MM.1S (cell line): ENCODE measurements around the gene TOB1.

Experiments used
- DNase-seq: peaks from one replicate; pipeline ENCODE4 v3.0.0-alpha.2; 2015
- H2AFZ ChIP-seq: fragments of 300-600 bp; sonication (generic); 2 replicates; pipeline ENCODE4 v1.6.0; 2016; ENCODE audit warnings: antibody characterized with exemption, low read length
- H3F3A ChIP-seq: fragments of 300-600 bp; sonication (generic); 2 replicates; pipeline ENCODE4 v1.6.1; 2016; ENCODE audit warnings: mild to moderate bottlenecking, antibody characterized with exemption, low read length, moderate library complexity, mixed read lengths; ENCODE audit not compliant: insufficient read depth
- H3K27ac ChIP-seq: fragments of 300-600 bp; sonication (generic); 2 replicates; pipeline ENCODE4 v1.5.1; 2016; ENCODE audit warnings: mild to moderate bottlenecking, low read length
- H3K27me3 ChIP-seq: fragments of 300-600 bp; sonication (generic); replicated peaks from 2 replicates; pipeline ENCODE4 v1.6.0; 2016; ENCODE audit warnings: low read length; ENCODE audit not compliant: insufficient read depth
- H3K36me3 ChIP-seq: fragments of 300-600 bp; sonication (generic); replicated peaks from 2 replicates; pipeline ENCODE4 v1.6.1; 2016; ENCODE audit warnings: mild to moderate bottlenecking, low read length, mixed read lengths; ENCODE audit not compliant: insufficient read depth
- H3K4me1 ChIP-seq: fragments of 300-600 bp; sonication (generic); 2 replicates; pipeline ENCODE4 v1.6.1; 2016; ENCODE audit warnings: low read length, mixed read lengths
- H3K4me2 ChIP-seq: fragments of 300-600 bp; sonication (generic); 2 replicates; pipeline ENCODE4 v1.6.0; 2016; ENCODE audit warnings: low read depth, low read length
- H3K4me3 ChIP-seq: fragments of 300-600 bp; sonication (generic); 2 replicates; pipeline ENCODE4 v1.5.1; 2016; ENCODE audit warnings: low read length, mixed read lengths
- H3K79me2 ChIP-seq: fragments of 300-600 bp; sonication (generic); 2 replicates; pipeline ENCODE4 v1.6.1; 2016; ENCODE audit warnings: mixed run types, low read length, mixed read lengths
- H3K9ac ChIP-seq: fragments of 300-600 bp; sonication (generic); 2 replicates; pipeline ENCODE4 v1.6.1; 2016; ENCODE audit warnings: low read length, mixed read lengths
- H3K9me2 ChIP-seq: fragments of 300-600 bp; sonication (generic); replicated peaks from 2 replicates; pipeline ENCODE4 v1.6.1; 2016; ENCODE audit warnings: mild to moderate bottlenecking, low read length, mixed read lengths; ENCODE audit not compliant: insufficient read depth
- H3K9me3 ChIP-seq: fragments of 300-600 bp; sonication (generic); replicated peaks from 2 replicates; pipeline ENCODE4 v1.6.1; 2016; ENCODE audit warnings: mild to moderate bottlenecking, low read length, mixed read lengths; ENCODE audit not compliant: insufficient read depth
- H4K20me1 ChIP-seq: fragments of 300-600 bp; sonication (generic); 2 replicates; pipeline ENCODE4 v1.6.1; 2016; ENCODE audit warnings: mild to moderate bottlenecking, low read length, moderate library complexity, mixed read lengths; ENCODE audit not compliant: insufficient read depth
- EZH2 ChIP-seq: fragments of 300-600 bp; sonication (generic); optimal IDR thresholded peaks from 2 replicates; pipeline ENCODE3; 2017; ENCODE audit warnings: low read depth, mild to moderate bottlenecking, antibody characterized with exemption, low read length, mixed read lengths
- EZH2phosphoT487 ChIP-seq: fragments of 300-600 bp; sonication (generic); IDR thresholded peaks from 2 replicates; pipeline ENCODE4 v1.6.1; 2018; ENCODE audit warnings: antibody characterized with exemption, low read length
- TF ChIP-seq, protein P1 (sequence below): fragments of 300-600 bp; sonication (generic); IDR thresholded peaks from 2 replicates; pipeline ENCODE4 v1.5.1; 2016; ENCODE audit warnings: antibody characterized with exemption, low read length, mixed read lengths

TOB1 gene

DNA sequence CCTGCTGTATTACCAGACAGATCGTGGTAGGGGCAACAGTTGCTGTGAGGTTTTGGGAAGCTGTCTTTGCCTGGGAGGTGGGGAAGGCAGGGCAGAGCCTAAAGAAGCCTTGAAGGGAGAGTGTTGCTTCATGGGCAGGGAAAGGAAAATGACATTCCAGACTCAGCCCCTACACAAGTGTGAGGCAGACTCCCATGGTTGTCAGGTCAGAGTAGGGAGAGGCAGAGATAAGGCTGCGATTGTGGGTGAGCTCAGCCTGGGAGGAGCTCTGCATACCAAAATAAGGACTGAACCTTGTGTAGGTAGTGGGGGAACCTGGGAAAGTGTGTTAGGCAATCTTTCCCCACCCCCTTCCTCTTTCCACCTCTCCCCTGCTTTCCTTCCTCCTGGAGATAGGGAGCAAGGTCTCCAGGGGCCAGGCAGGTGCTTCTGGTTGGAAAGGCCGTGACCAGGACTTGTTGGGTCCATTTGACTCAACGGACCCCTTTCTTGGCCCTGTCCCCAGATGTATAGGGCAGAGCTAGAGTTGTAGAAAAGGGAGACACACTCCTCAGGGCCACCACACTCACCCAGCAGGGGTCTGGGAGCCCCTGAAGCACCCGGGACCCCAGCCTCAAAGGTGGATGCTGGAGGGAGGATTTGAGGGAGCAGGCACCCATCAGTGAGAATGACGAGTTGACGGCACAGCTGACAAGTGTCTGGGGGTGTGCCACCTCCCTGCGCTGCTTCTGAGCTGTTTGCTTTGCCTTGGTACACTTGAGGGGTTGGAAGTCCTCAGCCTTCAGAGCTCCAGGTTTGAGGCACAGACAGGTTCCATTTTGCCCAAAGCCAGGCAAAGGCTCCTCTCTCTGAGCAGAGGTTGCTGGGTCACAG lies 18.5 kb upstream of the TOB1 start:
- Histone ChIP-seq H3K79me2 (no peaks in the 10 kb centered on the region), H3K4me1 (peaks cover 13% of the 10 kb centered on the region)

DNA sequence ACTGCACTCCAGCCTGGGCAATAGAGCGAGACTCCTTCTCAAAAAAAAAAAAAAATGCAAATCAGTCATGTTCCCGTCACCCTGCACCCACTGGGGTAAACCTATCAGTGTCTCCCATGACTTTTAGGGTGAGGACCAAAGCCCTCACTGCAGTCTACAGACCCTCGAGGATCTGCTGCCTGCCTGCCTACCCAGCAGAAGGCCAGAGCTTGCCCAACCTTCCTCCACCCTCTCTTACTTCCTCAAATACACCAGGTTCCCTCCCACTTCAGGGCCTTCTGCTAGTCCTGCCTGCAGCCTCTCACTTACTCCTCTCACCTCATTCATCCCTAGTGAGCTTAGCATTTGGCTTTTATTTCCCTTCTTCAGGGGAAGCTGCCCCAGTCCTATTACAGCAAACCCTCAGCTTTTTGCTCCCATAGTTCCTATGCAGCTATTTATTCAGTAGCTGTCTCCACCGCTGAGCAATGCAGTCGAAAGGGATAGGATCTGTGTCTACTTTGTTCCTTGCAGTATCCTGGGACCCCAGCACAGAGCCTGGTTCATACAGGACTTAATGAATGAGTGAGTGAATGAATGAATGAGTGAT lies 17.8 kb upstream of the TOB1 start:
- H3K36me3 ChIP-seq: no peaks in the 10 kb centered on the region
- H4K20me1 ChIP-seq: no peaks in the 10 kb centered on the region; the same call in 1 of the 2 replicates
- H2AFZ ChIP-seq: peak overlapping the region; percentile 42; the same call in 1 of the 2 replicates
- no peaks in the 10 kb centered on the region for H3K9me3 ChIP-seq
- TF ChIP-seq EZH2phosphoT487 (no peak), EZH2 (no peak)
- TF ChIP-seq, protein P1, sequence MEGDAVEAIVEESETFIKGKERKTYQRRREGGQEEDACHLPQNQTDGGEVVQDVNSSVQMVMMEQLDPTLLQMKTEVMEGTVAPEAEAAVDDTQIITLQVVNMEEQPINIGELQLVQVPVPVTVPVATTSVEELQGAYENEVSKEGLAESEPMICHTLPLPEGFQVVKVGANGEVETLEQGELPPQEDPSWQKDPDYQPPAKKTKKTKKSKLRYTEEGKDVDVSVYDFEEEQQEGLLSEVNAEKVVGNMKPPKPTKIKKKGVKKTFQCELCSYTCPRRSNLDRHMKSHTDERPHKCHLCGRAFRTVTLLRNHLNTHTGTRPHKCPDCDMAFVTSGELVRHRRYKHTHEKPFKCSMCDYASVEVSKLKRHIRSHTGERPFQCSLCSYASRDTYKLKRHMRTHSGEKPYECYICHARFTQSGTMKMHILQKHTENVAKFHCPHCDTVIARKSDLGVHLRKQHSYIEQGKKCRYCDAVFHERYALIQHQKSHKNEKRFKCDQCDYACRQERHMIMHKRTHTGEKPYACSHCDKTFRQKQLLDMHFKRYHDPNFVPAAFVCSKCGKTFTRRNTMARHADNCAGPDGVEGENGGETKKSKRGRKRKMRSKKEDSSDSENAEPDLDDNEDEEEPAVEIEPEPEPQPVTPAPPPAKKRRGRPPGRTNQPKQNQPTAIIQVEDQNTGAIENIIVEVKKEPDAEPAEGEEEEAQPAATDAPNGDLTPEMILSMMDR: no peak
- H3K4me1 ChIP-seq: peaks cover 13% of the 10 kb centered on the region
- DNase-seq: no peak
- no peak overlapping the region for H3K9ac ChIP-seq
- H3K4me3 ChIP-seq: no peak overlapping the region
- no peak overlapping the region for H3K4me2 ChIP-seq
- H3K79me2 ChIP-seq: no peaks in the 10 kb centered on the region
- H3K27ac ChIP-seq: no peak overlapping the region
- H3F3A ChIP-seq: peaks cover 13% of the 10 kb centered on the region
- H3K9me2 ChIP-seq: no peaks in the 10 kb centered on the region
- H3K27me3 ChIP-seq: no peaks in the 10 kb centered on the region

More for the DNA sequence above, 18.5 kb upstream of the TOB1 start:
- Histone ChIP-seq H3K9ac (no peak overlapping the region), H3F3A (peaks cover 13% of the 10 kb centered on the region), H3K4me2 (no peak overlapping the region), H3K27ac (no peak overlapping the region), H3K9me3 (no peaks in the 10 kb centered on the region), H3K27me3 (no peaks in the 10 kb centered on the region), H3K4me3 (no peak overlapping the region), H3K9me2 (no peaks in the 10 kb centered on the region), H4K20me1 (no peaks in the 10 kb centered on the region; the same call in 1 of the 2 replicates), H3K36me3 (no peaks in the 10 kb centered on the region), H2AFZ (peak overlapping the region; percentile 29; the same call in 1 of the 2 replicates)
- TF ChIP-seq, protein P1: no peak
- TF ChIP-seq EZH2phosphoT487: no peak
- TF ChIP-seq EZH2: no peak
- DNase-seq: no peak

DNA sequence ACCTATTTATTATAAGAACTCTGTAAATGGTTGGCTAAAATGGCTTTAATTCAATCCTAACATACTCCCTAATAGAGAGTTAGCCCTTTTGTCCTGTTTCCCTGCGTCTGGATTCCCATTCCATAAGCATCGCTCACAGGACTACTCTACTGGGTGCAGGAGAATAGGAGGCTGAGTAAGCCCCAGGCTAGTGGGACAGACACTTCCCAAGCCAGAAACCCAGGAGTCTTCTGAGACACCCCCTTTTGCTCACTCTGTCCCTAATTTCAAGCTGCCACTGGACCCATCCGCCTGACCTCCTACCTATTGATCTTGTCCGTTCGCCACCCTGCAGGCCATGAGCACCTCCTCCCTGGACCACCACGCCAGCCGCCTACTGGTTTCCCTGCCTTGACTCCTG lies 16.7 kb upstream of the TOB1 start:
- no peaks in the 10 kb centered on the region for H4K20me1 ChIP-seq
- no peak overlapping the region for H3K9ac ChIP-seq
- DNase-seq: no peak

More for the DNA sequence above, 16.7 kb upstream of the TOB1 start:
- no peak overlapping the region for H3K27ac ChIP-seq
- H2AFZ ChIP-seq: no peak overlapping the region
- H3K27me3 ChIP-seq: no peaks in the 10 kb centered on the region
- H3K9me3 ChIP-seq: no peaks in the 10 kb centered on the region
- H3F3A ChIP-seq: peaks cover 12% of the 10 kb centered on the region
- no peaks in the 10 kb centered on the region for H3K79me2 ChIP-seq
- H3K9me2 ChIP-seq: no peaks in the 10 kb centered on the region
- H3K4me3 ChIP-seq: no peak overlapping the region
- TF ChIP-seq EZH2 (no peak), EZH2phosphoT487 (no peak)
- TF ChIP-seq, protein P1: no peak
- no peaks in the 10 kb centered on the region for H3K36me3 ChIP-seq
- no peak overlapping the region for H3K4me2 ChIP-seq
- H3K4me1 ChIP-seq: peaks cover 9% of the 10 kb centered on the region
